DMS53 (cell line): ENCODE measurements around the gene EIF5A2.
"Not testable (repeated sequence)": the region's sequence is repeated elsewhere in the genome, so short reads cannot be mapped to it uniquely, and the experiment has no call there.

Experiments used
- DNase-seq: peaks from one replicate; lab custom pipeline; 2025; lab: John Stamatoyannopoulos, UW

Gene EIF5A2

GRCh38 chr3:170908235-170909116 lies at the start of gene EIF5A2:
Gene EIF5A2, minus strand, starts transcription at chr3:170908637. Its CDS starts 831 bp downstream, at chr3:170907806.
- DNase-seq, result no peak

GRCh38 chr3:170956647-170957046 lies 48.2 kb upstream of the EIF5A2 start:
- DNase-seq, result no peak

GRCh38 chr3:170953736-170954135 lies 45.3 kb upstream of the EIF5A2 start:
- DNase-seq, result no peak

- no peak for DNase-seq
These were observed 44.8 kb upstream of the EIF5A2 start for GRCh38 chr3:170953229-170953628.

- DNase-seq, result no peak
These were observed 40.8 kb upstream of the EIF5A2 start for GRCh38 chr3:170949211-170949610.

- DNase-seq, result no peak
These were observed 38.8 kb upstream of the EIF5A2 start for GRCh38 chr3:170947018-170947769.

GRCh38 chr3:170942011-170942410 lies 33.6 kb upstream of the EIF5A2 start:
- DNase-seq, result no peak

- DNase-seq, result no peak
These were observed 33.1 kb upstream of the EIF5A2 start for GRCh38 chr3:170941551-170941950.

- not testable (repeated sequence) for DNase-seq
These were observed 24.6 kb upstream of the EIF5A2 start for GRCh38 chr3:170933039-170933438.

GRCh38 chr3:170923553-170923952 lies 15.1 kb upstream of the EIF5A2 start:
- not testable (repeated sequence) for DNase-seq

- no peak for DNase-seq
These were observed 10.3 kb upstream of the EIF5A2 start for GRCh38 chr3:170918715-170919114.

- no peak for DNase-seq
These were observed 6.3 kb upstream of the EIF5A2 start for GRCh38 chr3:170914690-170915089.

GRCh38 chr3:170914212-170914611 lies 5.8 kb upstream of the EIF5A2 start:
- no peak for DNase-seq

- DNase-seq, result no peak
These were observed 2.6 kb upstream of the EIF5A2 start for GRCh38 chr3:170911051-170911450.

GRCh38 chr3:170910542-170910941 lies 2.1 kb upstream of the EIF5A2 start:
- no peak for DNase-seq

- DNase-seq, result no peak
These were observed 879 bp upstream of the EIF5A2 start for GRCh38 chr3:170909129-170909903.

- DNase-seq, result no peak
These were observed 701 bp downstream of the EIF5A2 start for GRCh38 chr3:170907637-170908234.

- DNase-seq, result no peak
These were observed 2.6 kb downstream of the EIF5A2 start for GRCh38 chr3:170905862-170906261.

GRCh38 chr3:170903123-170903522 lies 5.3 kb downstream of the EIF5A2 start:
- DNase-seq, result no peak

- no peak for DNase-seq
These were observed 9.0 kb downstream of the EIF5A2 start for GRCh38 chr3:170899455-170899854.

GRCh38 chr3:170897978-170898377 lies 10.5 kb downstream of the EIF5A2 start:
- DNase-seq, result no peak

- not testable (repeated sequence) for DNase-seq
These were observed 11.2 kb downstream of the EIF5A2 start for GRCh38 chr3:170897199-170897598.
